Peyer's patch (tissue), 4 donors: ENCODE measurements around the gene CHCHD5. TPM values are rescaled to one million over a fixed set of nuclear protein-coding genes. Genes with fewer than 3 reads are reported as not detected.

ENCODE experiments used
- DNase-seq, 3 donors: peaks; one replicate each; pipeline ENCODE4 v3.0.0-alpha.2; 2017 to 2019
- H3K27ac ChIP-seq, 4 donors: fragments of 200-600 bp; sonication (generic); one replicate each; pipeline ENCODE4 v1.5.1; 2016 to 2019
- H3K27me3 ChIP-seq, 2 donors: fragments of 200-600 bp; sonication (generic); one replicate each; pipeline ENCODE4 v1.5.1; 2019
- H3K36me3 ChIP-seq, 3 donors: fragments of 200-600 bp; sonication (generic); one replicate each; pipeline ENCODE4 v1.5.1; 2016 to 2019
- H3K4me1 ChIP-seq, 4 donors: fragments of 200-600 bp; sonication (generic); one replicate each; pipeline ENCODE4 v1.5.1; 2016 to 2019
- H3K4me3 ChIP-seq, 4 donors: fragments of 200-600 bp; sonication (generic); 1 replicate in 3 of 4; 2 replicates in 1 of 4; pipeline ENCODE4 v1.5.1; 2016 to 2019; ENCODE audit warnings: mild to moderate bottlenecking in 1 of 4
- H3K9me3 ChIP-seq, 4 donors: fragments of 200-600 bp; sonication (generic); one replicate each; pipeline ENCODE4 v1.5.1; 2016 to 2019; ENCODE audit warnings: mild to moderate bottlenecking in 1 of 4
- CTCF ChIP-seq, 6 experiments: fragments of 450-650 bp in 4 of 6; fragments of 200-600 bp in 2 of 6; sonication (generic) in 1 of 6; IDR thresholded peaks; one replicate each; pipeline ENCODE4 v1.5.1; 2017 to 2019; ENCODE audit warnings: antibody characterized with exemption in 6 of 6, mild to moderate bottlenecking in 3 of 6, moderate library complexity in 1 of 6
- POLR2A ChIP-seq, 2 donors: fragments of 450-650 bp; IDR thresholded peaks; one replicate each; pipeline ENCODE4 v1.5.1; 2017; ENCODE audit warnings: antibody characterized with exemption in 2 of 2, mild to moderate bottlenecking in 2 of 2, moderate library complexity in 2 of 2
- total RNA-seq, 4 donors: library from RNA; depleted of rRNA; stranded (reverse); fragments of >200 nt; gene quantifications; one replicate each; pipeline ENCODE4 v1.1.0, GENCODE V29; 2016

The CHCHD5 gene
- total RNA-seq, 4 donors from 2014 or later, result 8.3 to 20.7 (median 11.4) TPM

- Histone ChIP-seq H3K36me3 (no peaks in the 10 kb centered on the region), H3K27me3 (no peaks in the 10 kb centered on the region), H3K27ac (peak overlapping the region in 3 of 4 donors; percentile 29 to 75 (median 35)), H3K4me3 (peak overlapping the region in 1 of 4 donors; percentile 1), H3K4me1 (peaks cover under 1 to 13% (median 3%) of the 10 kb centered on the region in 4 donors), H3K9me3 (no peaks in the 10 kb centered on the region)
- TF ChIP-seq CTCF (IDR thresholded peaks at IDR 0.05), result peak; percentile 55 to 90 (median 83)
- TF ChIP-seq POLR2A (IDR thresholded peaks at IDR 0.05), result no peak
- DNase-seq, result peak; percentile 58 to 78 (median 73)
Measured at GRCh38 chr2:112626604-112627059, 42.2 kb downstream of the CHCHD5 start.

- no peaks in the 10 kb centered on the region for H3K36me3 ChIP-seq
Measured at GRCh38 chr2:112627060-112628040, 42.9 kb downstream of the CHCHD5 start.

GRCh38 chr2:112629224-112629623, 44.8 kb downstream of the CHCHD5 start:
- DNase-seq, result no peak
- Histone ChIP-seq H3K27ac (no peak overlapping the region), H3K9me3 (no peaks in the 10 kb centered on the region), H3K4me3 (no peak overlapping the region), H3K4me1 (peaks cover 3 to 17% (median 8%) of the 10 kb centered on the region in 4 donors), H3K27me3 (no peaks in the 10 kb centered on the region), H3K36me3 (no peaks in the 10 kb centered on the region)
- TF ChIP-seq POLR2A (IDR thresholded peaks at IDR 0.05) (no peak), CTCF (IDR thresholded peaks at IDR 0.05) (no peak)

More at GRCh38 chr2:112627060-112628040, 42.9 kb downstream of the CHCHD5 start:
- DNase-seq, result no peak
- H3K27ac ChIP-seq, result peak overlapping the region in 3 of 4 donors; percentile 29 to 75 (median 35)
- H3K9me3 ChIP-seq, result no peaks in the 10 kb centered on the region
- peaks cover 3 to 17% (median 8%) of the 10 kb centered on the region in 4 donors for H3K4me1 ChIP-seq
- no peaks in the 10 kb centered on the region for H3K27me3 ChIP-seq
- TF ChIP-seq CTCF (IDR thresholded peaks at IDR 0.05), result no peak
- TF ChIP-seq POLR2A (IDR thresholded peaks at IDR 0.05), result no peak
- H3K4me3 ChIP-seq, result no peak overlapping the region

GRCh38 chr2:112629823-112630222, 45.4 kb downstream of the CHCHD5 start:
- no peaks in the 10 kb centered on the region for H3K9me3 ChIP-seq
- H3K4me3 ChIP-seq, result no peak overlapping the region
- DNase-seq, result no peak
- H3K36me3 ChIP-seq, result no peaks in the 10 kb centered on the region
- H3K4me1 ChIP-seq, result peaks cover 3 to 17% (median 8%) of the 10 kb centered on the region in 4 donors
- TF ChIP-seq CTCF (IDR thresholded peaks at IDR 0.05), result no peak
- no peak for TF ChIP-seq POLR2A (IDR thresholded peaks at IDR 0.05)
- H3K27me3 ChIP-seq, result no peaks in the 10 kb centered on the region
- H3K27ac ChIP-seq, result no peak overlapping the region

GRCh38 chr2:112630268-112630667, 45.9 kb downstream of the CHCHD5 start:
- Histone ChIP-seq H3K4me1 (peaks cover 3 to 17% (median 8%) of the 10 kb centered on the region in 4 donors), H3K27ac (peak overlapping the region in 1 of 4 donors; percentile 61), H3K9me3 (no peaks in the 10 kb centered on the region), H3K4me3 (no peak overlapping the region), H3K27me3 (no peaks in the 10 kb centered on the region), H3K36me3 (no peaks in the 10 kb centered on the region)
- no peak for DNase-seq
- TF ChIP-seq CTCF (IDR thresholded peaks at IDR 0.05) (no peak), POLR2A (IDR thresholded peaks at IDR 0.05) (no peak)
